Gastroesophageal sphincter (tissue), 4 donors: ENCODE results near the gene CXADR. TPM values are rescaled to one million over a fixed set of nuclear protein-coding genes. Genes with fewer than 3 reads are reported as not detected.
"Not testable (repeated sequence)": the region's sequence is repeated elsewhere in the genome, so short reads cannot be mapped to it uniquely, and the experiment has no call there.

Experiments
- ATAC-seq: fragments of 150-250 bp; one replicate; pipeline ENCODE4 v1.9.1; 2016; ENCODE audit warnings: mild to moderate bottlenecking, moderate library complexity
- H3K27ac ChIP-seq, 4 donors: fragments of 200-600 bp; sonication (generic) in 3 of 4; 1 replicate in 3 of 4; 2 replicates in 1 of 4; pipeline ENCODE4 v1.5.1; 2016 to 2019
- H3K27me3 ChIP-seq: fragments of 200-600 bp; sonication (generic); one replicate; pipeline ENCODE4 v1.5.1; 2019
- H3K36me3 ChIP-seq, 2 donors: fragments of 200-600 bp; sonication (generic); one replicate each; pipeline ENCODE4 v1.5.1; 2019; ENCODE audit warnings: control low read depth in 1 of 2
- H3K4me1 ChIP-seq, 3 donors: fragments of 200-600 bp; sonication (generic); 1 replicate in 2 of 3; 2 replicates in 1 of 3; pipeline ENCODE4 v1.5.1; 2016 to 2019; ENCODE audit warnings: control low read depth in 2 of 3
- H3K4me3 ChIP-seq, 2 donors: fragments of 200-600 bp; sonication (generic); one replicate each; pipeline ENCODE4 v1.5.1; 2019; ENCODE audit warnings: mild to moderate bottlenecking in 1 of 2, moderate library complexity in 1 of 2
- H3K9me3 ChIP-seq, 3 donors: fragments of 200-600 bp; sonication (generic); one replicate each; pipeline ENCODE4 v1.5.1; 2017 to 2019; ENCODE audit warnings: control low read depth in 2 of 3
- CTCF ChIP-seq, 4 experiments: fragments of 200-600 bp in 2 of 4; fragments of 450-650 bp in 2 of 4; sonication (generic) in 1 of 4; IDR thresholded peaks; one replicate each; pipeline ENCODE4 v1.5.1; 2017 to 2019; ENCODE audit warnings: antibody characterized with exemption in 4 of 4, mild to moderate bottlenecking in 2 of 4, moderate library complexity in 2 of 4
- EP300 ChIP-seq: sonication (generic); formaldehyde crosslinking; IDR thresholded peaks from one replicate; pipeline ENCODE4 v1.6.1; 2017; ENCODE audit warnings: antibody characterized with exemption, mild to moderate bottlenecking
- POLR2A ChIP-seq, 2 donors: fragments of 450-650 bp; IDR thresholded peaks; one replicate each; pipeline ENCODE4 v1.6.1; 2017; ENCODE audit warnings: antibody characterized with exemption in 2 of 2, mild to moderate bottlenecking in 2 of 2, moderate library complexity in 1 of 2
- POLR2AphosphoS5 ChIP-seq: sonication (generic); formaldehyde crosslinking; IDR thresholded peaks from one replicate; pipeline ENCODE4 v1.6.1; 2017; ENCODE audit warnings: antibody characterized with exemption
- WGBS, 2 donors: methylation state at CpG; one replicate each; pipeline ENCODE4 v1.1.5; 2018; ENCODE audit warnings: low coverage in 1 of 2; 5-methylcytosine and 5-hydroxymethylcytosine counted together
- total RNA-seq, 4 donors: library from RNA; depleted of rRNA; stranded (reverse); fragments of >200 nt; gene quantifications; one replicate each; pipeline ENCODE4 v1.1.0, GENCODE V29; 2016

The CXADR gene
- total RNA-seq, 4 donors from 2014 or later: 0.54 to 10.6 (median 4.4) TPM

DNA sequence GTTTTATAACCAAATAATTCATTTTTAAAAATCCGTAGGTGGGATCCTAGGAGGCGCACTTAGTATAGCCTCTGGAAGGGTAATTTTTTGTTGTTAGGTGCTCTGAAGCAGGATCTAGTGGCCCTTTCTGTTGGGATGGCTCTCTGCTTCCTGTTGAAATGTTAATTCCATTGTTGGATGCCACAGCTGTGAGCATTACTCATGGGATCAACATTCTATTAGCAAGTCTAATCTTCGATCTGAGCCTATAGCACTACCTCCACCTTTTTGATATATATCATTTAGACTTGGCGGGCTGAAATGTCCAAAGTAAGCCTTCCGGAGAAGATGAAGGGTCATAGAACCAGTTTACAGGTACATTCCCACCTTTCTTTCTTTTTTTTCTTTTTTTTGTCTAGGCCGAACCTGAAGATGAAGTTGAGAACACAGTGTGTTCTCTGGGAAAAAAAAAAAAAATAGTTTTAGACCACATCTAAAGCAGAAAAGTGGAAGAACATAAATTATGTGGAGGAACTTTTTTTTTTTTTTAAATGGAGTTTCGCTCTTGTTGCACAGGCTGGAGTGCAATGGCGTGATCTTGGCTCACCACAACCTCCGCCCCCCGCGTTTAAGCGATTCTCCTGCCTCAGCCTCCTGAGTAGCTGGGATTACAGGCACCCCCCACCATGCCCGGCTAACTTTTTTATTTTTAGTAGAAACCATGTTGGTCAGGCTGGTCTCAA, 1.4 kb downstream of the CXADR start:
- 54 to 69% methylated on average over 9 to 12 of the region's 13 CpGs for WGBS, 2 donors
- Histone ChIP-seq H3K36me3 (no peaks in the 10 kb centered on the region), H3K4me1 (peaks cover 0 to 27% (median 14%) of the 10 kb centered on the region in 3 donors), H3K27me3 (peaks cover 35% of the 10 kb centered on the region), H3K27ac (no peak overlapping the region), H3K9me3 (no peaks in the 10 kb centered on the region), H3K4me3 (no peak overlapping the region)
- TF ChIP-seq CTCF (IDR thresholded peaks at IDR 0.05): no peak
- TF ChIP-seq POLR2AphosphoS5: no peak
- no peak for TF ChIP-seq EP300
- no peak for TF ChIP-seq POLR2A (IDR thresholded peaks at IDR 0.05)
- no peak for ATAC-seq

DNA sequence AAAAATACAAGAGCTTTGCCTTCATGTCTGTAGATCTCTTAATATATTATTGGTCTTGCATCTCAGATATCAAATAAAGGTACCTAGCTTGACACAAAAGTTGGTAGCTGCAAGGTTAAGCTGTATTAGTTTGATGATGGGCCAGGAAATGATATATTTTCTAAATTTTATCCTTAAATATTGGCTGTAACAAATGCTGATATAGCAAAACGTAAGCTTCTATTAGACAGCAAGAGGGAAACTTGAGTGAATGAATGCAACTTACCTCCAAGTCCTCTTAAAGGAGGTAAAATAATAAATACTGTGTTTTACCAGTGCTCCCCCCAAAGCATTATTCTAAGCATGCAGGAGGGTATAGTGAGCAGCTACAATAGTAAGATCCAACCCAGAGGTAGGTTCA, 4.2 kb downstream of the CXADR start:
- Histone ChIP-seq H3K27me3 (peaks cover 35% of the 10 kb centered on the region), H3K4me1 (peaks cover 0 to 23% (median 13%) of the 10 kb centered on the region in 3 donors)
- not testable (repeated sequence) for H3K9me3 ChIP-seq, H3K27ac ChIP-seq, ATAC-seq, H3K36me3 ChIP-seq, H3K4me3 ChIP-seq
- 79 to 100% methylated on average over 1 of the region's 1 CpG for WGBS, 2 donors

GRCh38 chr21:17519208-17519738, 6.4 kb downstream of the CXADR start:
- Histone ChIP-seq H3K9me3 (no peaks in the 10 kb centered on the region), H3K4me1 (peaks cover 0 to under 1% (median 0%) of the 10 kb centered on the region in 3 donors), H3K4me3 (no peak overlapping the region), H3K27ac (no peak overlapping the region), H3K36me3 (no peaks in the 10 kb centered on the region), H3K27me3 (peaks cover 13% of the 10 kb centered on the region)
- ATAC-seq: no peak
- TF ChIP-seq CTCF (IDR thresholded peaks at IDR 0.05) (no peak), POLR2AphosphoS5 (no peak), EP300 (no peak), POLR2A (IDR thresholded peaks at IDR 0.05) (no peak)
- WGBS, 2 donors: 93 to 100% methylated on average over 1 to 2 of the region's 2 CpGs

DNA sequence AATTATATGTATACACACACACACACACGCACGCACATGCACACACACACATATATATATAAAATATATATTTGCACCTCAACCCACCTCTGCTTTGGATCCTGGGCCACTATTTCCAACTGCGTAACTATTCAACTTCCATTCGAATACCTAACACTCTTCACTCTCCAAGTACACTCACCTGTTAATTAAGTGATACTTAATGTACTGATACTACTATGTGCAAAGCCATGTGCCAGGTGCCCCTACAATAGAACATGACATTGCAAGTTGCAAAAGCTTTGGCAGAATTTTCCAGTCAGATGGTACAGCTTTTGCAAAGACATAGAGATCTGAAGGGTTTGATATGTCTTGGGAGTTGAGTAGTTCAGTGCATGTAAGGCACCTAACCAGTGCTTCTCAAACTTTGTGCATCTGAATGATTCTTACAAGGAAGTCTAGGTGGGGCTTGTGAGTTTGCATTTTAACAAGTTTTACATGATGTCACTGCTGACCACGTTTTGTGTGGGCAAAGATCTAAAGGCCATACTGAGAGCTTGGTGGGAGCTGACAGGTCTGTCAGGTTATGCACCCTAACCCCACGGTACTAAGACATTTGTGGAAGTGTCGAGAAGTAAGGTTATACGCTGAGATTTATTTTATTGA, 7.2 kb downstream of the CXADR start:
- WGBS, 2 donors: 89 to 93% methylated on average over 5 to 8 of the region's 8 CpGs
- no peak for TF ChIP-seq POLR2A (IDR thresholded peaks at IDR 0.05)
- no peak for TF ChIP-seq POLR2AphosphoS5
- no peak for TF ChIP-seq EP300
- TF ChIP-seq CTCF (IDR thresholded peaks at IDR 0.05): no peak
- H3K27me3 ChIP-seq: peaks cover 5% of the 10 kb centered on the region
- no peak overlapping the region for H3K27ac ChIP-seq
- no peaks in the 10 kb centered on the region for H3K36me3 ChIP-seq
- ATAC-seq: no peak
- no peak overlapping the region for H3K4me3 ChIP-seq
- H3K9me3 ChIP-seq: no peaks in the 10 kb centered on the region
- no peaks in the 10 kb centered on the region for H3K4me1 ChIP-seq

DNA sequence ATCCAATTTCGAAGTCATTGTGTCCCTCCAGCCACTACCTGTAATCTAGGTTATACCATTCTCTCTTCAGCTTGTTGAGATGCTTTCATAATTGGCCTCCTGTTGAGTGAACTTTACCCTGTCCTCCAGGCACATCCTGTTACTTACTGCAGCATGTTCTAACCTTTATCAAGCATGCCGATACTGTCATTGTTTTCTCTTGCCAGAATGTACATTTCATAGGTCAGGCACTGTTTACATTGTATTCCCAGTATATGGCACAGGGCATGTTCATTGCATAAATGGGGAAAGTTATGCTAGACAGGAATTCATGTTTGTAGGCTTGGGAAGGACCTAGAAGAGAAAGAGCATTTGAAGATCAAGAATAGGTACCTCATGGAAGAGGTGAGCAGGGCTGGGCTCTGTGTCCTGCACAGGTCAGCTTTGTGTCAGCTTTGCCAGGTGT, 10.2 kb downstream of the CXADR start:
- no peak overlapping the region for H3K4me3 ChIP-seq
- H3K27me3 ChIP-seq: no peaks in the 10 kb centered on the region
- H3K9me3 ChIP-seq: no peaks in the 10 kb centered on the region
- no peaks in the 10 kb centered on the region for H3K4me1 ChIP-seq
- no peaks in the 10 kb centered on the region for H3K36me3 ChIP-seq
- ATAC-seq: no peak
- WGBS, 2 donors: 69 to 100% methylated on average over 1 to 2 of the region's 2 CpGs
- TF ChIP-seq POLR2AphosphoS5 (no peak), CTCF (IDR thresholded peaks at IDR 0.05) (no peak), EP300 (no peak), POLR2A (IDR thresholded peaks at IDR 0.05) (no peak)
- no peak overlapping the region for H3K27ac ChIP-seq

DNA sequence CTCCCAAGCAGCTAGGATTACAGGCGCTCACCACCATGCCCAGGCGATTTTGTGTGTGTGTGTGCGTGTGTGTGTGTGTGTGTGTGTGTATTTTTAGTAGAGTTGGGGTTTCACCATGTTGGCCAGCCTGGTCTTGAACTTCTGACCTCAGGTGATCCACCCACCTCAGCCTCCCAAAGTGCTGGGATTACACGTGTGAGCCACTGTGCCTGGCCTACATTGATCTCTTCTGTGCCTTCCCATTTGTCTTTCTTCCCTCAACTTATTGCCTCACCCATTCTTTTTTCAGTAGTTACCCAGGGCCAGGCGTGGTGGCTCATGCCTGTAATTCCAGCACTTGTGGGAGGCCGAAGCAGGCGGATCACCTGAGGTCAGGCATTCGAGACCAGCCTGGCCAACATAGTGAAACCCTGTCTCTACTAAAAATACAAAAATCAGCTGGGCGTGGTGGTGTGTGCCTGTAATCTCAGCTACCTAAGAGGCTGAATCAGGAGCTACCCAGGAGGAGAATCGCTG, 11.2 kb downstream of the CXADR start:
- not testable (repeated sequence) for H3K4me1 ChIP-seq, H3K4me3 ChIP-seq, H3K9me3 ChIP-seq, H3K36me3 ChIP-seq, H3K27me3 ChIP-seq, H3K27ac ChIP-seq, ATAC-seq
- WGBS, 2 donors: 82 to 92% methylated on average over 2 to 4 of the region's 10 CpGs
